GM18517 (cell line): ENCODE results near the gene HTRA1.

Experiments
- ATAC-seq: cut with Tn5 transposase; IDR thresholded peaks from one replicate; pipeline ENCODE4 v1.9.1; 2021; ENCODE audit warnings: mild to moderate bottlenecking, moderate library complexity; ENCODE audit not compliant: unreplicated experiment

HTRA1 gene

GRCh38 chr10:122454603-122455080 lies 6.7 kb upstream of the HTRA1 start, which contains the start of gene ARMS2:
TSS of gene ARMS2 (plus strand) at chr10:122454653. CDS start at chr10:122454728, 75 bp downstream.
- no peak for ATAC-seq

- ATAC-seq: no peak
These were observed 5.8 kb upstream of the HTRA1 start for GRCh38 chr10:122455376-122456079.

- ATAC-seq: no peak
These were observed 3.4 kb upstream of the HTRA1 start for GRCh38 chr10:122457934-122458333.

GRCh38 chr10:122458693-122459092 lies 2.7 kb upstream of the HTRA1 start:
- ATAC-seq: no peak

- ATAC-seq: no peak
These were observed 1.6 kb upstream of the HTRA1 start for GRCh38 chr10:122459561-122460273.

DNA sequence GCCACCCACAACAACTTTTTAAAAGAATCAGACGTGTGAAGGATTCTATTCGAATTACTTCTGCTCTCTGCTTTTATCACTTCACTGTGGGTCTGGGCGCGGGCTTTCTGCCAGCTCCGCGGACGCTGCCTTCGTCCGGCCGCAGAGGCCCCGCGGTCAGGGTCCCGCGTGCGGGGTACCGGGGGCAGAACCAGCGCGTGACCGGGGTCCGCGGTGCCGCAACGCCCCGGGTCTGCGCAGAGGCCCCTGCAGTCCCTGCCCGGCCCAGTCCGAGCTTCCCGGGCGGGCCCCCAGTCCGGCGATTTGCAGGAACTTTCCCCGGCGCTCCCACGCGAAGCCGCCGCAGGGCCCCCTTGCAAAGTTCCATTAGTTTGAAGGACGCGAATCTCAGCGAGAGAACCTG lies 461 bp upstream of the HTRA1 start:
- no peak for ATAC-seq

DNA sequence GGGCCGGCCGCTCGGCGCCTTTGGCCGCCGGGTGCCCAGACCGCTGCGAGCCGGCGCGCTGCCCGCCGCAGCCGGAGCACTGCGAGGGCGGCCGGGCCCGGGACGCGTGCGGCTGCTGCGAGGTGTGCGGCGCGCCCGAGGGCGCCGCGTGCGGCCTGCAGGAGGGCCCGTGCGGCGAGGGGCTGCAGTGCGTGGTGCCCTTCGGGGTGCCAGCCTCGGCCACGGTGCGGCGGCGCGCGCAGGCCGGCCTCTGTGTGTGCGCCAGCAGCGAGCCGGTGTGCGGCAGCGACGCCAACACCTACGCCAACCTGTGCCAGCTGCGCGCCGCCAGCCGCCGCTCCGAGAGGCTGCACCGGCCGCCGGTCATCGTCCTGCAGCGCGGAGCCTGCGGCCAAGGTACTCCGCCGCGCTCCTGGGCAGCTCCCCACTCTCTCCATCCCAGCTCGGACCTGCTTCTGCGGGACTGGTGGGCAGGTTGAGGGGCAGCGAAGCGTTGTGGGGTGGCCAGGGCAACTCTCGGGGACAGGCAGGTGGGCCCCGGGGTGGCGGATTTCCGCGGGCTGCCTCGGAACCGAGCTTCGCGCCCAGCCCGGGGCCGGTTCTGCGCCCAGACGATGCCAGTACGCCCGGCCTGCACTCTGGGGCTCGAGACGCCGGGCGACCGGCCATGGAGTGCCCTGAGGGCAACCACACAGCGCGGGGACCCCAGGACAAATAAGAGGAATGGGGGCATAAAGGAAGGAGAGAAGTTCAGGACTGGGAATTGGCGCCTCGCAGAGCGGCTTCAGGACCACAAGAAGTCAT lies 578 bp downstream of the HTRA1 start:
- ATAC-seq: no peak

- no peak for ATAC-seq
These were observed 1.4 kb downstream of the HTRA1 start for GRCh38 chr10:122462533-122463465.

- ATAC-seq: no peak
These were observed 2.3 kb downstream of the HTRA1 start for GRCh38 chr10:122463466-122464249.

- no peak for ATAC-seq
These were observed 2.8 kb downstream of the HTRA1 start for GRCh38 chr10:122464250-122464510.

GRCh38 chr10:122464586-122464985 lies 3.2 kb downstream of the HTRA1 start:
- no peak for ATAC-seq

DNA sequence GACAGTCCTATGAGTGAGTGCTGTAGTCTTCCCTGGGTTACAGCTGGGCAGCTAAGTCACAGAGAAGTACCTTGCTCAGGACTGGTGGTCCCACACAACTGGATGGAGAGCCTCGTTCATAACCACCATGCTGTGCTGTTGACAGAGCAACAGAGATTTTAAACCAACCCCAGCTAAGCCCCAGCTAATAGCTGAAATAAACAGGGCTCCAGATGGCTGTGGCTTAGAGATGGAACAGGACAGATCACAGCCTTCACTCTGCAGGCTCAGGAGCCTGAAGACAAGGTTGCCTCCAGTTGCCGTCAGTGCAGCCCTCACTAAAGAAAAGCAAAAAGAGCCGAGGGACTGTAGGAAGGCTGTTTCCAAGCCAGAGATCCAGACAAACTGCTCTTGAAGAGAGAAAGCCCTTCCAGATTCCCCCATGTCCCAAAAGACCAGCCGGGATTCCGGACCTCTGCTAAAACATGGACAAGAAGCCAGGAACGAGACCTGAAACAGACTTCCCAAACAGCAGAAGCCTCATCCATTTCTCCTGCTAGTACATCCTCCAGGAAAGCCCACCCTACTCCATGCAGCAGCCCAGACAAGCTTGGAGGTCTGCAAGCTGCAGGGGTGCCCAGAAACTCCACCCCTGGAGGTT lies 4.2 kb downstream of the HTRA1 start:
- no peak for ATAC-seq

GRCh38 chr10:122466951-122467381 lies 5.6 kb downstream of the HTRA1 start:
- no peak for ATAC-seq

DNA sequence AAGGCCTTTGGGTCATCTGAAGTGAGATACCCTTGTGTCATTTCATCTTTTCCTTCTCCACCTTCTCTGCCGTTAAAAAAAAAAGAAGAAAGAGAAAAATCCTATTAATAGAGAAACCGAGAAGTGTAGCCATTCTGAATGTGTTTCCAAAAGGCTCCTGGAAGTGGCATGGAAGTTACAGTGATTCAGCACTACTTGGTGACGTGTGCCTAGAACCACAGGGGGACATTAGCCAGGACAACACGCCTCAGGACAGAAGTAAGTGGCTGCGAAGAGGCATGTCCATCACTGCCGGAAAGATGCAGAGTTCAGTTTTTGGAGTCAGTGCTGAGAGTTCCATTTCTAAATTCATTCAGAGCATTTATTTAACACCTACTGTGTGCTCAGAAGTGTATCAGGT lies 6.3 kb downstream of the HTRA1 start:
- ATAC-seq: no peak

GRCh38 chr10:122468307-122468925 lies 7.1 kb downstream of the HTRA1 start:
- ATAC-seq: no peak

DNA sequence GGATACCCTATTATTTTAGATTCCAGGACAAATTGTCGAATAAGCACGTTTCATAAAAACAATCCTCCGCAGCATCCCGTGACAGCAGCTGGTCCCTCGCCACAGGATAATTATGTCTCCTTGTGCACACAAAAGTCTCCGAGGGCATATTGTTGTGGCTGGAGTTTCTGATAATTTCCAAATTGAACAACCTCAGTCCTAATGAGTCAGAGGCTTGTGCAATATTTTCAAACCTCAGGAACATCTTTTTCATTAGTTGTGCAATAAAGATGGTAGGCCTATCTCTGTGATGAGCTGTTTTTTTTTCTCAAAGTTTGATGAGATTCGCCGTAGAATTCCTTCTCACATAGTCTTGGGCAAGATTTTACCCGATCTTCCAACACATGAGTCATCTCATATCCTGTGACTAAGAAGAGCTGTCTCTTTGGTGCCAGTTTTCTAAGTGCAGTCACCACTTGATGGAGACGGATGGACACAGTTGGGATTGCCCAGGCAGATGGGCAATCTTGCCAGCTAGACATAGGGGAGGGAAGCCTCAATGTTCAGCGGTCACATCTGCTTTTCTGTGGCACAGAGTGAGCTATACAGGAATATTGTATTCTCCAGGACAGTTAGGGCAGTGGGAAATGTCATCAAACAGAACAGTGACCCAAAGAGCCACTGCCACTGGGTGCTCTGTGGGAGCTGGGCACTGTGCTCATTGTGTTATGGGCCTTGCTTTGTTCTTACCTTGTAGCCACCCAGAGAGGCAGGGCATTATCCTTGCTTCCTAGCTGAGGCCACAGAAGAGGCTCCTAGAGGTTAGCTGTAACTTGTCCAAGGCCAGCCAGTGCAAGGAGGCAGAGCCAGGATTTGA lies 7.8 kb downstream of the HTRA1 start:
- ATAC-seq: no peak

- no peak for ATAC-seq
These were observed 8.5 kb downstream of the HTRA1 start for GRCh38 chr10:122469848-122470247.
